Measurements from ENCODE around the gene PPP2CA.

The PPP2CA gene

DNA sequence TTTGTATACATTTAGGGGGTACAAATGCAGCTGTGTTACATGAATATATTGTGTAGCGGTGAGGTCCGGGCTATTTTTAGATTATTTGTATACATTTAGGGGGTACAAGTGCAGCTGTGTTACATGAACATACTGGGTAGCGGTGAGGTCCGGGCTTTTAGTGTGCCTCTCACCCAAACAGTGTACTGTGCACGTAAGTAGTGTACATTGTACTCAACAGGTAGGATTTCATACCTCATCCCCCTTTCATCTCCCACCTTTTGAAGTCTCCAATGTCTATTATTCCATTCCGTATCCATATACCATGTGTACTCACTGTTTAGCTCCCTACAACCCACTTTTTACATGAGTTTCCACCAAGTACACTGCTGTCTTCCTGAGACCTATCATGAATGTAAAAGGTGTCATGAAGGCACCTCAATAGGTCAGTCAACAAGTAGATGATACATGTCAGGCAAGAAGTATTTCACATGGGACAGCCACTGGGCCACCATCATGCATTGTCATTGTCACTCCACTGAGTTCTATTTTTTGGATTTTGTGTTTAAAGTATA lies 76.8 kb downstream of the PPP2CA start:
- no peak for TF ChIP-seq MAX (IDR thresholded peaks at IDR 0.05; ENCODE audit: low read depth, low read length)
- TF ChIP-seq POLR2A (IDR thresholded peaks at IDR 0.05; ENCODE audit: extremely low read depth, insufficient read length) = no peak
- TF ChIP-seq, protein P1, sequence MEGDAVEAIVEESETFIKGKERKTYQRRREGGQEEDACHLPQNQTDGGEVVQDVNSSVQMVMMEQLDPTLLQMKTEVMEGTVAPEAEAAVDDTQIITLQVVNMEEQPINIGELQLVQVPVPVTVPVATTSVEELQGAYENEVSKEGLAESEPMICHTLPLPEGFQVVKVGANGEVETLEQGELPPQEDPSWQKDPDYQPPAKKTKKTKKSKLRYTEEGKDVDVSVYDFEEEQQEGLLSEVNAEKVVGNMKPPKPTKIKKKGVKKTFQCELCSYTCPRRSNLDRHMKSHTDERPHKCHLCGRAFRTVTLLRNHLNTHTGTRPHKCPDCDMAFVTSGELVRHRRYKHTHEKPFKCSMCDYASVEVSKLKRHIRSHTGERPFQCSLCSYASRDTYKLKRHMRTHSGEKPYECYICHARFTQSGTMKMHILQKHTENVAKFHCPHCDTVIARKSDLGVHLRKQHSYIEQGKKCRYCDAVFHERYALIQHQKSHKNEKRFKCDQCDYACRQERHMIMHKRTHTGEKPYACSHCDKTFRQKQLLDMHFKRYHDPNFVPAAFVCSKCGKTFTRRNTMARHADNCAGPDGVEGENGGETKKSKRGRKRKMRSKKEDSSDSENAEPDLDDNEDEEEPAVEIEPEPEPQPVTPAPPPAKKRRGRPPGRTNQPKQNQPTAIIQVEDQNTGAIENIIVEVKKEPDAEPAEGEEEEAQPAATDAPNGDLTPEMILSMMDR (IDR thresholded peaks at IDR 0.05; ENCODE audit: low read depth, low read length) = no peak
- TF ChIP-seq MYC (IDR thresholded peaks at IDR 0.05; ENCODE audit: low read depth, low read length) = no peak
- DNase-seq (ENCODE audit: low read depth) = no peak
- H3K4me3 ChIP-seq (ENCODE audit: low read depth, low read length) = no peak overlapping the region

DNA sequence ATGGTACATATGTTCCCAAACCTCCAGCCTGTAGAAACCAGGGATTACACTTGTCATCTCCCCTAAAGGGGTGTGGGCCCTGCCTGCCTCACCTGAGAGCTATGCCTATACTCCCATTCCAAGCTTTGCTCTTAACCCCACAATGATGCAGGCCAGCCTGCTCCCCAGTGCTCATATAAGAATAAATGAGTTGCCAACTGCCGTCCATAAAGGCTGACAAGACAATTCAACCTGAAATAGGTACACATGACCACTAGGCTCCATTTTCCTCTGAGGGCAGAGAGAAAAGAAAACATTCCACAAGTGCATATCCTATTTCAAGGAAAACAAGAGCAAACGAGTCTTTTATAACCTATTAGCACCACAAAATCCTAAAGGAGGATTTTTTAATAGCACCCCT lies 77.6 kb downstream of the PPP2CA start:
- no peak for DNase-seq (ENCODE audit: low read depth)
- TF ChIP-seq MAX (IDR thresholded peaks at IDR 0.05; ENCODE audit: low read depth, low read length) (no peak), MYC (IDR thresholded peaks at IDR 0.05; ENCODE audit: low read depth, low read length) (no peak), POLR2A (IDR thresholded peaks at IDR 0.05; ENCODE audit: extremely low read depth, insufficient read length) (no peak)
- TF ChIP-seq, protein P1 (IDR thresholded peaks at IDR 0.05; ENCODE audit: low read depth, low read length) = no peak
- no peak overlapping the region for H3K4me3 ChIP-seq (ENCODE audit: low read depth, low read length)

DNA sequence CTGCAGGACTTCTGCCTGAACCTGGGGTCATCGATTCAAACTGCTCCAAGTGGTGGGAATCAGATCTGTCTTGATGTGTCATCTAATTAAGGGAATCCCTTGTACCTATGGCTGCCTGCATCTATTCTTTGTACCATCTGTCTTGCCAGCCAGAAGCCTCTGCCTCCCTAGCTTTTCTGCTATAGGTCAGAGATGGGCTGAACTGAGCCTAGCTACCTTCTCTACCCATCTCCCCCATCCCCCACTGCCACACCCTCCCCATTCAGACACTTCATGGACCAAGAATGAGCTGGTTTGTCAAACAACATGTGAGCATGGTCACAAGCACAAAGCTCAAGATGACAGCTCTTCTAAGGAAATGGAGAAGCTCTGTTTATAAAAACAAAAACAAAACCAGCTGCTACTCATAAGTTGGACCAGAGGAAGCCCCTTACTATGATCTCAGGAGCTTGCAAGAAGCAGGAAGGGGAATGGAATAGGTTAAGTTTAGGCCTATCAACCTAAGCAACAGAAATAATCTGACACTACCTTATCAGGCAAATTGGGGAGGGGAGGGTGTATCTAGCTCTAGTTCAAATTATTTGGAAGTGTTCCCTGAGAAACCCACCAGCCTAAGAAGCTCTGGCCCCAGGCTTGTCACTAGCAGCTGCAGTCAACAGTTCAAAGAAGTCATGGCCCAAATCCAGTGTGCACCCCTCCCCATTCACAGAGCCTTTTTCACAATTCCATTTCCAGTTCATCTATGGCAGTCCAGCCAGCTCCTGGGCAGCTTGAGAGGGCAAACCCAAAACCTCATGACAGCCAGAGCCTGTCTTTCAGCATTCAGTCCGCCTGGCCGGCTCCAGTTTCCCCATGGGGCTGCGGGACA lies 79.0 kb downstream of the PPP2CA start:
- no peak overlapping the region for H3K4me3 ChIP-seq (ENCODE audit: low read depth, low read length)
- no peak for DNase-seq (ENCODE audit: low read depth)
- no peak for TF ChIP-seq MAX (IDR thresholded peaks at IDR 0.05; ENCODE audit: low read depth, low read length)
- no peak for TF ChIP-seq POLR2A (IDR thresholded peaks at IDR 0.05; ENCODE audit: extremely low read depth, insufficient read length)
- no peak for TF ChIP-seq MYC (IDR thresholded peaks at IDR 0.05; ENCODE audit: low read depth, low read length)
- TF ChIP-seq, protein P1 (IDR thresholded peaks at IDR 0.05; ENCODE audit: low read depth, low read length) = no peak

DNA sequence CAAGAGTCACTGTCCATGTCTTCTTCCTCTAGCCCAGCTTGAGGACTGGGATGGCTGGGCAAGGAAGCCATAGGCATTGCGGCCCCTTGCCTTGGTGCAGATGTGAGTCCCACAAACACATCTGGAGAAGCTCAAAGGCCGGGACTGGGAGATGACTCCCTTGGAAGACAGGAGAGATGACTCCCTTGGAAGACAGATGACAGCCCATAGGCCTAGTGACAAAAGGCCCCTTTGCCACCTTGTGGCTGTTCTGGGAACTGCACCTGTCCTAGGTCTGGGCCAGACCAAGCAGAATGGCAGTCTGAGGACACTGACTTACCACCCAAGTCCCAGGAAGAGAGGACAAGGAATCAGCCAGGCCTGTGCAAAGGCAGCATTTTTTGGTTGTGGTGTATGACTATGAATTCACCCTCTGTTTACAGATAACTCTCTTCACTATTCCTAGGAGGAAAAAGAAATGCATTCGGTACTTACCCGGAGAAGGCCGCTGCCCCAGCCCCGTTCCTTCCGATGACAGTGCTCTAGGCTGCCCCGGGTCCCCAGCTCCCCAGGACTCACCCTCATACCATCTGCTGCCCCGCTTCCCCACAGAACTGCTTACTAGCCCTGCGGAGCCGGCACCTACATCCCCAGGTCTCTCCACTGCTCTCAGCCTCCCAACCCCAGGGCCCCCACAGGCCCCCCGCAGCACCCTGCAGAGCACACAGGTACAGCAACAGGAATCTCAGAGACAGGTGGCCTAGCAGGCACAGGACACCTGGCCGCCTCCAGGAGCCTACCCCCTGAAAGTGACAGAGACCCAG lies 79.9 kb downstream of the PPP2CA start:
- no peak overlapping the region for H3K4me3 ChIP-seq (ENCODE audit: low read depth, low read length)
- DNase-seq (ENCODE audit: low read depth) = peak; percentile 75
- no peak for TF ChIP-seq MYC (IDR thresholded peaks at IDR 0.05; ENCODE audit: low read depth, low read length)
- TF ChIP-seq, protein P1 (IDR thresholded peaks at IDR 0.05; ENCODE audit: low read depth, low read length) = peak; percentile 91
- TF ChIP-seq POLR2A (IDR thresholded peaks at IDR 0.05; ENCODE audit: extremely low read depth, insufficient read length) = no peak

DNA sequence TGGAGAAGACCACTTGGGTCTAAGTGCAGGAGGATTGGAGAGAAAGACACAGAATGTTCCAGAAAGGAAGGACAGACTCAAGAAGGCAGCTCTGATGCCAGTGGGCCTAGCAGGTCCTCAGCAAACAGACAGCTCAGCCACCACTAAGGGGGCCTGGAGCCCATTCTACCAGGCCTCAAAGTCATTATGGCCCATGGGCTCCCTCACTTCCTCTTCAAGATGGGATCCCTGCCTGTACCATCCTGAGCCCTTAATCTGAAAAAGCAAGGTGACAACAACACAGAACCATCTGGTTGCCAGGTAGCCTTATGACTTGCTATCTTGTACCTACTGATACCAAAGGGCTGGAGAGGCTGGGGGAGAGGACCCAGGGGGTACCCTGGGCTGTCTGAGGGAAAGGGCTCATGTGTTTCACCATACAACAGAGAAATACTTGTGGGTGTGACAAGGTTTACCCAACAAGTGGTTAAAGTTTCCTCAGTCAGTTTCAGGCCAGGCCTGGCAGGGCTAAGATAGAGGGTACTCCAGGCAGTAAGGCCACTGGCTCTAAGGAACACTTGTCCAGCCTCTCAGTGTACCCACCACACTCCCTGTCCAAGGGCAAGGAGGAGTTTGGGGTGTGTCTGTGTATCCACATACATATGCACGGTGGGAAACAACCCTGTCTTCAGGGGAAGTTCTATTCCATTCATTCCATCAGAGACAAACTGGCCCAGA lies 80.7 kb downstream of the PPP2CA start:
- H3K4me3 ChIP-seq (ENCODE audit: low read depth, low read length) = no peak overlapping the region
- TF ChIP-seq MYC (IDR thresholded peaks at IDR 0.05; ENCODE audit: low read depth, low read length) (no peak), MAX (IDR thresholded peaks at IDR 0.05; ENCODE audit: low read depth, low read length) (no peak), POLR2A (IDR thresholded peaks at IDR 0.05; ENCODE audit: extremely low read depth, insufficient read length) (no peak)
- TF ChIP-seq, protein P1 (IDR thresholded peaks at IDR 0.05; ENCODE audit: low read depth, low read length) = no peak
- no peak for DNase-seq (ENCODE audit: low read depth)
